HEK293 (cell line): ENCODE results near the gene TRABD.

Source experiments
- CTCF ChIA-PET: fragments of 350-600 bp; formaldehyde crosslinking; extraction: SDS; loops from one replicate; lab custom pipeline; 2021; ENCODE audit warnings: antibody characterized with exemption; lab: Yijun Ruan, JAX
- POLR2A ChIA-PET: fragments of 300-600 bp; formaldehyde crosslinking; extraction: SDS; loops from one replicate; lab custom pipeline; 2020; ENCODE audit warnings: antibody characterized with exemption, inconsistent platforms; lab: Yijun Ruan, JAX
- H3K27ac ChIP-seq: fragments of 200-500 bp; sonication (Bioruptor generic); 2 replicates; pipeline ENCODE4 v1.5.1; 2014; ENCODE audit warnings: low read depth, low read length, control low read depth, inconsistent platforms; ENCODE audit errors: extremely low read depth
- H3K36me3 ChIP-seq, 2 experiments: fragments of 200-500 bp in 1 of 2; sonication (Bioruptor generic) in 1 of 2; 1 replicate in 1 of 2; 2 replicates in 1 of 2; pipeline ENCODE4 v1.5.1; 2014 to 2017; ENCODE audit warnings: inconsistent platforms in 2 of 2, low read length in 2 of 2; ENCODE audit not compliant: control insufficient read depth in 2 of 2, insufficient read depth in 1 of 2
- H3K4me1 ChIP-seq: fragments of 200-500 bp; sonication (Bioruptor generic); 2 replicates; pipeline ENCODE4 v1.5.1; 2014; ENCODE audit warnings: mild to moderate bottlenecking, low read length, inconsistent platforms; ENCODE audit not compliant: control insufficient read depth, insufficient read depth
- H3K4me3 ChIP-seq: 2 replicates; pipeline ENCODE4 v1.5.1; 2011; ENCODE audit warnings: low read depth, mild to moderate bottlenecking, control low read depth, low read length, moderate library complexity
- H3K9me3 ChIP-seq: fragments of 200-500 bp; sonication (Bioruptor generic); 2 replicates; pipeline ENCODE4 v1.5.1; 2014; ENCODE audit warnings: low read depth, low read length, inconsistent platforms; ENCODE audit not compliant: control insufficient read depth, insufficient read depth
- CTCF ChIP-seq: fragments of 450-650 bp; formaldehyde crosslinking; IDR thresholded peaks from 2 replicates; pipeline ENCODE4 v1.5.1; 2016; ENCODE audit warnings: missing biosample characterization, missing genetic modification characterization
- GLIS1 ChIP-seq: fragments of 450-650 bp; formaldehyde crosslinking; IDR thresholded peaks from 2 replicates; pipeline ENCODE4 v1.5.1; 2016; ENCODE audit warnings: missing biosample characterization, missing genetic modification characterization
- KLF1 ChIP-seq: fragments of 450-650 bp; formaldehyde crosslinking; IDR thresholded peaks from 2 replicates; pipeline ENCODE4 v1.5.1; 2016; ENCODE audit warnings: missing biosample characterization, missing genetic modification characterization
- KLF16 ChIP-seq: fragments of 450-650 bp; formaldehyde crosslinking; IDR thresholded peaks from 2 replicates; pipeline ENCODE4 v1.5.1; 2017; ENCODE audit warnings: missing biosample characterization, missing genetic modification characterization
- PATZ1 ChIP-seq: fragments of 450-650 bp; formaldehyde crosslinking; IDR thresholded peaks from 2 replicates; pipeline ENCODE4 v1.5.1; 2016; ENCODE audit warnings: missing biosample characterization, missing genetic modification characterization
- RBAK ChIP-seq: fragments of 450-650 bp; formaldehyde crosslinking; IDR thresholded peaks from 2 replicates; pipeline ENCODE4 v1.5.1; 2016; ENCODE audit warnings: missing biosample characterization, missing genetic modification characterization
- SCRT1 ChIP-seq: fragments of 450-650 bp; formaldehyde crosslinking; IDR thresholded peaks from 2 replicates; pipeline ENCODE4 v1.5.1; 2016; ENCODE audit warnings: missing biosample characterization, missing genetic modification characterization, borderline replicate concordance
- YY1 ChIP-seq: fragments of 450-650 bp; formaldehyde crosslinking; IDR thresholded peaks from 2 replicates; pipeline ENCODE4 v1.5.1; 2018; ENCODE audit warnings: missing biosample characterization, missing genetic modification characterization
- ZBTB20 ChIP-seq: fragments of 450-650 bp; formaldehyde crosslinking; IDR thresholded peaks from 2 replicates; pipeline ENCODE4 v1.5.1; 2016; ENCODE audit warnings: missing biosample characterization, missing genetic modification characterization
- ZEB2 ChIP-seq: fragments of 450-650 bp; formaldehyde crosslinking; IDR thresholded peaks from 2 replicates; pipeline ENCODE4 v1.5.1; 2016; ENCODE audit warnings: missing biosample characterization, missing genetic modification characterization
- ZFP69B ChIP-seq: fragments of 450-650 bp; formaldehyde crosslinking; IDR thresholded peaks from 2 replicates; pipeline ENCODE4 v1.5.1; 2016; ENCODE audit warnings: missing biosample characterization, missing genetic modification characterization
- ZIC2 ChIP-seq: fragments of 450-650 bp; formaldehyde crosslinking; IDR thresholded peaks from 2 replicates; pipeline ENCODE4 v1.5.1; 2016; ENCODE audit warnings: missing biosample characterization, missing genetic modification characterization
- ZNF223 ChIP-seq: fragments of 450-650 bp; formaldehyde crosslinking; IDR thresholded peaks from 2 replicates; pipeline ENCODE4 v1.5.1; 2016; ENCODE audit warnings: missing biosample characterization, missing genetic modification characterization
- ZNF324 ChIP-seq: fragments of 450-650 bp; formaldehyde crosslinking; IDR thresholded peaks from 2 replicates; pipeline ENCODE4 v1.5.1; 2016; ENCODE audit warnings: missing biosample characterization, missing genetic modification characterization
- ZNF335 ChIP-seq: fragments of 450-650 bp; formaldehyde crosslinking; conservative IDR thresholded peaks from 2 replicates; pipeline ENCODE4 v1.5.1; 2016; ENCODE audit warnings: missing biosample characterization, missing genetic modification characterization
- ZNF362 ChIP-seq: fragments of 450-650 bp; formaldehyde crosslinking; IDR thresholded peaks from 2 replicates; pipeline ENCODE4 v1.5.1; 2016; ENCODE audit warnings: missing biosample characterization, missing genetic modification characterization
- ZNF555 ChIP-seq: fragments of 450-650 bp; formaldehyde crosslinking; conservative IDR thresholded peaks from 2 replicates; pipeline ENCODE4 v1.5.1; 2017; ENCODE audit warnings: missing biosample characterization, mild to moderate bottlenecking, missing genetic modification characterization, inconsistent platforms
- ZNF654 ChIP-seq: fragments of 450-650 bp; formaldehyde crosslinking; IDR thresholded peaks from 2 replicates; pipeline ENCODE4 v1.5.1; 2016; ENCODE audit warnings: low read depth, missing biosample characterization, missing genetic modification characterization
- ZNF660 ChIP-seq: fragments of 450-650 bp; IDR thresholded peaks from 2 replicates; pipeline ENCODE4 v1.5.1; 2018; ENCODE audit warnings: missing biosample characterization, mild to moderate bottlenecking, missing genetic modification characterization
- ZNF768 ChIP-seq: fragments of 450-650 bp; formaldehyde crosslinking; IDR thresholded peaks from 2 replicates; pipeline ENCODE4 v1.5.1; 2018; ENCODE audit warnings: missing biosample characterization, mild to moderate bottlenecking, missing genetic modification characterization
- ZNF830 ChIP-seq: fragments of 450-650 bp; IDR thresholded peaks from 2 replicates; pipeline ENCODE4 v1.5.0; 2018; ENCODE audit warnings: missing biosample characterization, missing genetic modification characterization, low read depth, mild to moderate bottlenecking, moderate library complexity
- ZSCAN16 ChIP-seq: fragments of 450-650 bp; formaldehyde crosslinking; IDR thresholded peaks from 2 replicates; pipeline ENCODE4 v1.5.1; 2016; ENCODE audit warnings: missing biosample characterization, missing genetic modification characterization

Gene TRABD

GRCh38 chr22:50233223-50233622 is 47.5 kb downstream of the TRABD start:
- no peak overlapping the region for H3K4me3 ChIP-seq
- POLR2A ChIA-PET, result interaction anchor here (1.3 kb wide), 1 partner anchor 11 kb away, joined by 4 read pairs; the partner anchor contains the start of gene TUBGCP6
- no peak for TF ChIP-seq PATZ1 (tag by site-specific recombination)
- TF ChIP-seq, all 188 proteins: peak for 0
- Histone ChIP-seq H3K27ac (no peak overlapping the region), H3K4me1 (no peaks in the 10 kb centered on the region), H3K9me3 (no peaks in the 10 kb centered on the region), H3K36me3 (peaks cover 29 to 71% of the 10 kb centered on the region in 2 experiments)
- CTCF ChIA-PET, result interaction anchor here (0.7 to 1.8 kb wide), 5 partner anchors 8 to 198 kb away, joined by 3 to 7 read pairs (median 3); no protein-coding TSS in a partner anchor

DNA sequence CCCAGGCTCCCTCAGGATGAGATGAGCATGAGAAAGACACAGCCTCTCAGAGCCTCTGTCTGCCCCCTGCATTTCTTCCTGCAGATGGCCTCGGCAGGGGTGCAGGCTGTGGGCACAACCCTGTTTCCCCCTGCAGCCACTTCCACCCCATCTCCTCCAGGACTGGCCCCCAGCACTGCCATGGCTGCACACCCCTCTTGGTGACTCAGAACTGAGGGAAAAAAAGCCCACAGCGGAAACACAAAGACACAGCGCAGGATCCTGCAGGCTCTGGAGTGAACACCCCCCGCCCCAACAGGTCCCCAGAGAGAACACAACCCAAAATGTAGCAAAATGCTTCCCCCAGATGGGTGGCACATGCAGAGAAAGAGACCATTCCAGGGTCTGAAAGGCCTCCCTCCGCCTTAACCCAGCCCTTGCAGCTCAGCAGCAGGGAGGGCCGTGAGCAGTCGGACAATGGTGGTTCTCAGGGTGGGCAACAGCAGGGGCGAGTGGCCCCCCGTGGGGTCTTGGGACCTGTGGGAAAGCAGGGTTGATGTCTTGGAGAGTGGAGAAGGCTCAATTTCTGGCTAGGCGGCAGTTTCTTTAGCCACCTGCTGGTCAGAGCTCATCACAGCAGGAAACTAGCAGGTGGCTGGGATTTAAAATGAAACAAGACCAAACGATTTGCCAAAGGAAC is 51.2 kb downstream of the TRABD start:
- POLR2A ChIA-PET, result interaction anchor here (0.9 kb wide), 1 partner anchor 25 kb away, joined by 3 read pairs; no protein-coding TSS in a partner anchor
- no peak overlapping the region for H3K4me3 ChIP-seq
- H3K27ac ChIP-seq, result no peak overlapping the region
- CTCF ChIA-PET, result interaction anchor here (1.0 to 1.6 kb wide), 4 partner anchors 9 to 469 kb away, joined by 3 to 9 read pairs (median 4); no protein-coding TSS in a partner anchor
- TF ChIP-seq RBAK (tag by site-specific recombination), result no peak
- TF ChIP-seq GLIS1 (tag by site-specific recombination), result peak; percentile 63
- TF ChIP-seq ZNF660, result no peak
- no peak for TF ChIP-seq ZNF324
- TF ChIP-seq ZFP69B (tag by site-specific recombination), result no peak
- TF ChIP-seq YY1 (tag by site-specific recombination), result no peak
- no peak for TF ChIP-seq ZNF555 (tag by site-specific recombination)
- no peak for TF ChIP-seq KLF16
- TF ChIP-seq ZNF223, result no peak
- TF ChIP-seq ZNF768 (tag by site-specific recombination), result no peak
- TF ChIP-seq ZEB2, result no peak
- no peak for TF ChIP-seq ZNF335
- TF ChIP-seq ZNF362 (tag by site-specific recombination), result no peak
- peak; percentile 12; the same call in 1 of the 2 replicates for TF ChIP-seq SCRT1 (tag by site-specific recombination)
- TF ChIP-seq ZNF830, result no peak
- TF ChIP-seq ZIC2 (tag by site-specific recombination), result peak; percentile 98
- TF ChIP-seq KLF1 (tag by site-specific recombination), result no peak
- no peak for TF ChIP-seq ZSCAN16
- TF ChIP-seq ZBTB20 (tag by site-specific recombination), result no peak
- TF ChIP-seq ZNF654, result peak; percentile 21
- TF ChIP-seq CTCF (tag by site-specific recombination), result peak; percentile 25; the same call in 1 of the 2 replicates
- H3K9me3 ChIP-seq, result no peaks in the 10 kb centered on the region
- H3K36me3 ChIP-seq, result peaks cover 21 to 73% of the 10 kb centered on the region in 2 experiments; a peak in 2 of 3 replicates
- no peaks in the 10 kb centered on the region for H3K4me1 ChIP-seq
